HG03196 (cell line): ENCODE measurements around the gene RBM5.

Experiments used
- ATAC-seq: cut with Tn5 transposase; IDR thresholded peaks from one replicate; pipeline ENCODE4 v1.9.1; 2021; ENCODE audit not compliant: unreplicated experiment

The RBM5 gene

DNA sequence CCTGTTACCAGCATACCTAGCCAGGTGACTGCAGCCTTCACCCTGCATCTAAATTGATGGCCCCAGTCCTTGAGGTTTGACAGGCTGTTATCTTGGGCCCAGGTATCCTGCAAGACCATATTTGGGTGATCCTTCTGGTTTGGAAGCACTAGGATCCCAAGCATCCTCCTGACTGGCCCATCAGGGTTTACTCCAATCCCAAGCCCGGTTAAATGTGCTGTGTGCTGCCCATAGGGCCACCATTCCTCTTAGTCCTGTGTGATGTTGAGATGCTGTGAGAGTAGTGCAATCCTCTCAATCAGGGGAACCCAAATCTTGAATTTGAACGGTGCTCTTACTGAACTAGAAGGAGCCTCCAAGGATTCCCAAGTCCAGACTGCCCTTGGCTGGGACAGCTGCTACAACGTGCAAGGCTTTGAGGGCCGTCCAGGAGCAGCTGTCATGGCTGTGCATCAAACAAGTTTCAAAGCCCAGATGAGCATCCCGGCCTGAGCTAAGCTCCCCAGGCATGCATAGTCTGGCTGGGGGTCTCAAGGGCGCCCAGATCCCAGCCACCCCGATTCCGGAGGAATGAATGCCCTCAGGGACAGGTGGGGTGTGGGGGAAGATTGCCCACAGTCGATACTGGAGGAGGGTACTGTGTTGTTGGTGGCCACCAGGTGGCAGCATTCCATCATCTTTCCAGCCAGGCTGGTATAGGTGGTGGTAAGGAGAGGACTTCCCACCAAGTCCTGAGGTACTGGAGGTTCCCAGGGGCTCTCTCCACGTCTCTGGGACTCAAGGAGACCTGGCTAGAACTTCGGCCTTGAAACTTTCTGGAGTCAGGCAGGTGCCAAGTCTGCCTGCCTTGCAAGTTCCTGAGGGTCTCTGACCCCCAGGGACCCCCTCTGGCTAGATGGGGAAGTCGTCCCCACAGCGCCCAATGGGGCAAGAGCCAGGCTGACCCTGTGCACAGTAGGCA, 32.6 kb downstream of the RBM5 start:
- no peak for ATAC-seq

DNA sequence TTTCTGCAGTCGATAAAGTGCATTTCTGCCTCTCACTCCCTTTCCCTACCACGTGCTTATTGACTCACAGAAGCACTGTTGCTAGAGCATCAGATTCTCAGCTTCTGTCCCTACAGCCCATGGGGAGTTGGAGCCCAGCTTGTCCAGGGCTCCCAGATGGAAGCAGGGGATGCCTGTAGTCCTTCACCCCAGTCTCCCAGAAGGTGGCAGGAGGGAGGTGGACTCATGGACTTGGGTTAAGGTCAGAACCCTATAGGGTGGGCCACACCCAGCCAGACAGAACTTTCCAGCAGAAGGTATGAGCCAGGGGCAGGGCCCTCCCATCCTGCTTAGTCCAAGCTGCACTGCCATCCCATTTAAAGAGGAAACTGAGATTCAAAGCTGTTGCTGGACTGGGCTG, 33.4 kb downstream of the RBM5 start:
- no peak for ATAC-seq

DNA sequence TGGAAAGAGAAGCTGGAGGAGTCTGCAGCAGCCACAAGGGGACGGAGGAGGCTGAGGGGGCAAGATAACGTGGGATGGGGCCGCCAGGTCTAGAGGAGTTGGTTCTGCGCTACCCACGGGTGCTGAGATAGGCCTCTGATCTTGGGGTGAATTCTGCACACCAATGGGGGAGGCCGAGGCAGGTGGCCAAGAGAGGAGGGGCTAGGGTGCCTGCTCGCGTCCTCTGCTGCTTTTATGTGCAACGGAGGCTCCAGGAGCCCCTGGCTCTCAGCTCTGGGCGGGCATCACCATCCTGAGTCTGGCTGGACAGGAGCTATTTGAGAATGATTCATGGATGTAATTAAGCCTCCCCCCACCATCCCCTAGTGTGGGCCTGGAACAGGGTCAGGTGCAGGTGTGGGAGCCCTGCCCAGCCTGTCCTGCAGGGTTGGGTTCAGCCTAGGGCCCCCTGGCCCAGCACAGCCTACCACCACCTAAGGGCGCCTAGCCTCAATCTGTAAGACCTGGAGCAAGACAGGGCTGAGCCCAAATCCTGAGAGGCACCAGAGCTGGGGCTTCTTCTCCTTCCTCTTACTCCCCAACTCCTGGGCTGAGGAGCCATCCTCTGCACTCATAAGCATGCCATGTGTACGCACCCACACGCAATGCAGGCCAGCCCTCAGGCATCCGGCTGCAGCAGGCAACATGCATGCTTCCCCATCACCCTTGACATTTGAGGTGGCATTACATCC, 34.1 kb downstream of the RBM5 start:
- ATAC-seq, result no peak

DNA sequence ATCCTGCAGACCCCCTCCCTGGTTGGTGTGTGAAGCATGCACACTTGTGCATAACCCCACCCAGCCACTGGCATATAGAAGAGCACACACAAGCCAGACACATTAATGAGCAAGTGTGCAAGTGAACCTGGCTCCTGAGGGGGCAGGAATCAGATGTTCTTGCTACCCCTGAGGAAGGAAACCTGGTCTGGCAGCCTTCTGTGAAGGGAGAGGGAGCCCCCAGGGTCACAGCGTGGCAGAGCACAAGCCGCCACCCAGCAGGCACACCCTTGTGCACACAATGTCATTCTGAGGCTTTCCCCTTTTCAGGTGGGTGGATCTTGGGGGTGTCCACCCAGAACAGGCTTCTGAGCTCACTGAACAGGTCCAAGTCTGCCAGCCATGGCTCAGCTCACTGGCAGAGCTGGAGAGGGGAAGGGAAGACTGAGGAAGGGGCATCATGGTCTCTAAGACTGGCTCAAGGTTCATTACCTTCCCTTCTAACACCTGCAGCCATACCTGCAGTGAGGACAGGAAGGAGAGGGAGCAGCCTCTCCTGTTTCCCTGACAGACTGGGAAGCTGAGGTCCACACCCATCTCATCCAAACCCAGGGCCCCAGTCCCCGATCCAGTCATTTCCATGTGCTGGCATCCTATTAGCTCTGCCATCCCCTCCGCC, 34.8 kb downstream of the RBM5 start:
- no peak for ATAC-seq

DNA sequence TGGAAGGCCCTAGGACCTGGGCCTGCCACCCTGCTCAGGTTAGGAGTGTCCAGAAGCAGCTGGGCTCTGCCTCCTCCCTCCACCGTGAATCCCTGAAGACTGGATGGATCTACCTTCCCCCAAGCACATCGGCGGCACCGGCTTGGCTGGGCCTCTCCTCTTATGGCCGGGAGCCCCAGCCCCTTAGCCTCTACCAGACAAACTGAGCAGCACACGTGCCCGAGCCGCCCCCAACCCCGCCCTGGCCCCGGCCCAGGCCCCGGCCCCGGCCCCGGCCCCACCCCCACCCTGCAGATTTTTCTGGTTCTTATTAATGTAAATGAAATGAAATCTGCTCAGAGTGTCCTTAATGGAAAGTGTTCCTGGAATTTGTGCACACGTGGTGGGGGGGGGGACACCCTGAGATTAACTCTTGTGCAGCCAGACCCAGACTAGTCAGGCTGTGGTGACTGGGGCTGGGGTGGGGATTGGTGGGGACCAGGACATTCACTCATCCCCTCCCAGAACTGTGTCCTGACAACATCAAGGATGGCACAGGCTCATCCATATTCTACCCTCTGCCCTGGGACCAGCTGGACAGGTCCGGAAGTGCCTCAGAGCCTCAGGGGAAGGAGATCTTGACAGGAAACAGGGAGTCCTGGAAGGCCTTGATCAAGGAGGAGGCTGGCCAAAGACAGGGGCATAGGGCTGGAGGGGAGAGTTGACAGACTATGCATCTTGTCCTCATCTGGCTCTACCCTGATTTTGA, 35.5 kb downstream of the RBM5 start:
- no peak for ATAC-seq

DNA sequence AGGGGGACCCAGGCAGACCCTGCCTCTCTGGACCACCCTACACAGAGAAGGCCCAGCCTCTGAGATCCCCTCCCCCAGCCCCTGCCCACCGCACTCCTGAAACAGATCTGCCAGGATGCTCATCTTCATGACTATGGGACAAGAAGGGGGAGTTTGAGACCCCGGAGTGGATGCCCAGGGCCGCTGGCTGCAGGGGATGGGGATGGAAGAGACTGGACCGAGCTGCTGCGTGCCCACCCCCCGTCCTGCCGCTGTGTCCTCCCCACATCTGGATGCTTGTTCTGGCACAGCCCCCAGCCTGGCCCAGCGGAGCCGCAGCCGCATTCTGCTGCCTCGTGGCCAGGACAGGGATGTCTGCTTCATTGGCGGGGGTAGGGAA, 36.1 kb downstream of the RBM5 start:
- ATAC-seq, result no peak

DNA sequence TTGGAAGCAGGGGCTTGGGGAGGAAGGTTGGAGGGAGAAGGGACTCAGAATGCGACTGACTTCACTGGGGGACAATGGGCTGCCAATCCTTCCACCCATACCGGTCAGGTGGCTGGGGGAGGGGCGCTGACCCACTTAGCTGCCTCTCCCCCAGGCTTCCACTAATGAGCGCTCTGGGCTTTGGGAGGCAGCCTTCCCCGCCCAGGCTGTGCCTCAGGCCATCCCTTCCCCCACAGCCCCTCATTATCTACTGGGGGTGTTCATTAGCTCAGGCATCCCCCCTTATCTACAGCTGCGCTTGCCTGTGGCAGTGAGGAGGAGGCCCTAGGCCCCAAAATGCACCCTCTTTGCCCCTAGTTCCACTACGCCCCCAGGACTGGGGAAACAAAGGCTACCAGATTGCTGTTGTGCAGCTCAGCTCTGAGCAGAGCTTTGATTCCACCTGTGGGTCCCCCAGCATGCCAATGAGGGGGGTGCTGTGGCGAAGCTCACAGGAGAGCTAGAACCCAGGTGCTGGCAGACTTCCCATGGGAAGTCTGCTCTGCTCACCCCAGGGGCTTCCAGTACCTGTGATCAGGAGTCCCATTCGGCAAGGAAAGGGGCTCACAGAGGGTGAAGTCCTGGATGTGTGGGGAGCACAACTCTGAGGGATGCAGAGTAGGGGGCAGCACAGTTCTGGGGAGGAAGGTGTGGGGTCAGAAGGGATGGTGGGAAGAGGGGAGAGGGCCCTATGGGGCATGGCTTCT, 37.0 kb downstream of the RBM5 start:
- no peak for ATAC-seq

DNA sequence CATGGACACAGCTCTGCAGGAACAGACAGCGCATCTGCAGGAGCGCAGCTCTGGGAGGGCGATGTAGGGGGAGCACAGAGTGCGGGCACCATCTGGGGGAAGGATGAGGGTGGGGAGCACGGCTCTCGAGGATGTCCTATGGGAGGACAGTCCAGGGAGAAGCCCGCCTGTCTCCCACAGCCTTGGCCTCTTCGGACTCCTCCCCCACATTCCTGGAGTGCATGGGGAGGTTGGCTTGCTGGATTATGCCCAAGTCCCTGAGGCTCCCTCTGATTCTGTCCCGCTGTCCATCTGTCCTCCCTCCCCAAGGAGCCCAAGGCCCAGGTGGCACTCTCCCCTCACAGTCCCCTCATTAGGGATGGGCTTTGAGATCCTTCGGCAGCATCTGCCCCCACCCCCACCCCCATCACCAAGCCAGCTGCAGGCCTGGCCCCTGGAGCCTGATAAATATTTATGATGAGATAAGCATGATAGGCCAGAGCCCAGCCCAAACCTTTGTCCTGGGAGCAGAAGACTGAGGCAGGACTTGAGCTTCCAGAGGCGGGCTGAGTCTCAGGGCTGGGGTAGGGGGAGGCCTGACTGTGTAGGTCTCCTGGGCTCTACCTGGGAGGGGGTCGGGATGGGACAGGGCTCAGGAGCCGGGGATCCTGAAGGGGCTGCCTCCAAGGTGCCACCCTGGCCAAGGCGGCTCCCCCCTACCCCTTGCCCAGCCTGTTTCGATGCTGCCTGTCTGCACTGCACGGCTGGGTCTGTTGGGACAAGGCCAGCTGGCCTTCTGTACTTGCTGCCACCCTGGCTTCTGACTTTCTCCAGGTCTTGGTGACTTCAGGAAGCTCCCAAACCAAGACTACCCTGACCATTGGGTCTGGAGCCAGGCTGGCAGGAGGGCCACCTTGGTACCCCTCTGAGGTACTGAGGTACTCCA, 37.8 kb downstream of the RBM5 start:
- ATAC-seq, result no peak

DNA sequence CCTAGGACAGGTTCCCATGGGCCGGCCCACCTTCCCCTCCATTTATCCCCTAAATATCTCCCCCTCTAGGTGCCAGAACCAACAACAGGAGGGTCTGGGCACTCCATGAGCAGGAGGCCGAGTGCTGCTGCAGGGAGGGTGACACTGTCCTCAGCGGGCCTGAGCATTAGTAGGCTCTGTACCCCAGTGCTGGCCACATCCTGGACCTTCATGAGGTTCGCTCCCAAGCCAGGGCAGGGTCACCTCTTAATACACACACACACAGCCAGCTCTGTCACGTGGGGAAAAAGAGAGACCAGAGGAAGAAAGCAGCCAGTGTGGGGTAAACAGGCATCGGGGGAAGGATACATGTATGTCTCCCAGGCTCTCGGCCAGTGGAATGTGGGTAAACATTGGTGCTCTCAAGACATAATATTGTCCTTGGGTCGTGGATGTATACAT, 38.6 kb downstream of the RBM5 start:
- no peak for ATAC-seq

DNA sequence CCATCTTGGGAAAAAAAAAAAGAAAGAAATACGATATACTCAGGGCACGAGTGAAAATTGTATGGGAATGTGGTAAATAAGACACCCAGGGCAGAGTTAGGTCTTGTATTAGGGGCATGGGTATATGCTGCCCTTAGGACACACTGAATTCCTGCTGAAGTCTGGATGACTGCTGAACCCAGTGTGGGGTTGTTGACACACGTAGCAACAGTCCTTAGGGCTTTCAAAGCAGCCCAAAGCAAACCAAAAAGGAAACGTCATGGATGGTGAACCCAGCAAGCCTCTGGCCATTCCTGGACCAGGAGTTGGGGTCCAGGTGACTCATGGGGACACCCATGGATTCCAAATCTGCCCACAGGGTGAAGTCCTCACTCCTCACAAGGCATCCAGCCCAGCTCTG, 39.3 kb downstream of the RBM5 start:
- ATAC-seq, result no peak

DNA sequence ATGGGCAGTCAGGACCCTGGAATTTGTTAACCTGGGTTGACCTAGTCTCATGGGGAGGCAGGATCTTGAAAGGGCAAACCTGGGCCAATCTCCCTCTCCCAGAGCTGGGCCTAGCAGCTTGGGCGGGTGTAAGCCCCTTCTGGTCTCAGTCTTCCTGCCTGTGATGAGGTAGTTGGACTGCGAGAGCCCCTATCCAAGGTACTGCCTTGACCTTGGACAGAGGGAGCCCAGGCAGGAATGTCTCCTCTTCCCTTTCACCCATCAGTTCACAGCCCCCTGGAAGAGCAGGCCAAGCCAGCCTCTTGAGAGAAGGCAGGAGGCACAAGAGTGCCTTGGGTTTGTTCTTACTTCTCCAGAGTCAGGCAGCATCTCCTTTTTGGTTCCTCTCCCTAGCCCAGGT, 41.7 kb downstream of the RBM5 start:
- ATAC-seq, result no peak

DNA sequence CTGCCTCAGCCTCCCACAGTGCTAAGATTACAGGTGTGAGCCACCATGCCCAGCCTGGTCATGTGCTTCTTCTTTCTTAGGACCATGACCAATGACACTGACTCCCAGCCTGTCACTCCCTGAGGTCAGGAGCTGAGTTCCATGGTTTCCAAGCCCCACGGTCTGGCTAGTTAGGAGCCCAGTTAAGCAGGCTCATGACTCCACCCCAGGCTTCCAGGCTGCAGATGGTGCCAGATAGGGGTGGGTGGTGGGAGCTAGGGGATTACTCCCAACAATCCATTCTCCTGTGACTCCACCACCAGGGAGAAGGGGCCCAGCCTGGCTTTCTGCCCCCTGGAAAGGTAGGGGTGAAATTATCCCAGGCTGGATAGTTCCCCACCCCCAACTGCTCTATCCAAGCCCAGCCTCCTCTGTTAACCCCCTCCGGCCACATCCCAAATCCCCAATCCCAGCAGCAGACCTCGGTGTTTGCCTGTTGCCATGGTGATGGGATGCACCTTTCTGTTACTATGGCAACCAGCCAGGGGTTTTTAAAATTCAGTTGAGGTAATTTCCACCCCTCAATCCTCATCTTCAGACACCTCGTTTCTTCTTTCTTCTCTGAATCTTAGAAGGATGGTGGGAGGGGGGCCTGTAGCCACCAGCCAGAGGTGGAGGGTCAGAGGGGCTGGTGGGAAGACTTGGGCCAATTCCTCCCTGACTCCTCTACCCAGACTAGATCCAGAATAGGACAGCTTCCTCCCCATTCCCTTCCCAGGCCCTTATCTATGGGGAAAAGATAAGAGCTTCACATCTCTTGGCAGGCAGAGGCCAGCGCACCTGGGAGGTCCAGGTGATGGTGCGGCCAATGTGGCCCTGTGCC, 43.9 kb downstream of the RBM5 start:
- no peak for ATAC-seq

DNA sequence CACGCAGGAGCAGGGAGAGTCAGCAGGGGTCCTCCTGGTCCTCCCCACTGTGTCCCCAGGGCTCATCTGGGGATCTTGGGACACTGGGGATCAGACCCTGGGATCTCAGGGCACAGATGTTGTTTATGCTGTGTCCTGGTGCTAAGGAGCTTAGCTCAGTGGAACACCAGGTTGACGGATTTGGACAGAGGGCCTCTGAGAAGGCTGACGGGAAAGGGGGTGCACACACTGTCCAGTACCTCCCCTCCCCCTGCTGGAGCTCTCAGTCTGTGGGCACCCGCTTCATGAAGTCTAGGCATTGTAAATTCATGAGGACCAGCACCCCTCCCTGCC, 44.5 kb downstream of the RBM5 start:
- ATAC-seq, result no peak

DNA sequence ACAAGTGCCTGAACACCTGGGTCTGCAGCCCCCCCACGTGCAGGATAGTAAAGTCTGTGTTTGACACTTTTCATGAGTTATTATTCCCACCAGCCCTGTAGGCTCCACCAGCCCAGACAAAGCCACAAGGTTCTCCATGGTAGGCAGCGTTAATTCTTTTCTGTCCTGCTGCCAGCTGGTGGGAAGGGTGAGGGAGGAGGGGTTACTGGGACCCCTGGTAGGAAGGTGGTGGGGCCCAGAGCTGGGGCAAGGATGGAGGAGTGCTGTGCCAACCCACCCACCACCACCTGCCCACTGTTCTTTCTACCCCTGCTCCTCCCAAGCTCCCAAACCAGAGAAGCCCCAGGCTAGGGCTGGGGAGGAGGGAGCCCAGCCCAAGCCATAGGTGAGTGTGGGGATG, 45.6 kb downstream of the RBM5 start:
- ATAC-seq, result no peak

DNA sequence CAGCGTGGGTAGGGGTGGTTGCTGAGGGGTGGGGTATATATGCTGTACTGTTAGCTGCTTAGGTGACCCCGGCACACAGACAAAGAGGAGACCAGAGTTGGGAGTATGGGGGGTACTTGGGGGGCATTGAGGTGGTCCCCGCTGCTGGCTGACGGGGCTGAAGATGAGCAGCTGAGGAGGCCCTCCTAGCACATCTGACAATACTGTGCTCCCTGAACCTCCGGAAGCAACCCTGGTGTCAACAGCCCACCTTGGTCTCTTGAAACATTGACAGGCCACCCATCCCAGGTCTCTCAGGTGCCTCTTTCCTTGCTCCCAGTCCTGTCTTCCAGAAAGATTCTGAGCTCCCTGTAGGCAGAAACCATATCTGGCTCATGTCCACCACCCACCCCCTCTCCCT, 47.2 kb downstream of the RBM5 start:
- ATAC-seq, result no peak

DNA sequence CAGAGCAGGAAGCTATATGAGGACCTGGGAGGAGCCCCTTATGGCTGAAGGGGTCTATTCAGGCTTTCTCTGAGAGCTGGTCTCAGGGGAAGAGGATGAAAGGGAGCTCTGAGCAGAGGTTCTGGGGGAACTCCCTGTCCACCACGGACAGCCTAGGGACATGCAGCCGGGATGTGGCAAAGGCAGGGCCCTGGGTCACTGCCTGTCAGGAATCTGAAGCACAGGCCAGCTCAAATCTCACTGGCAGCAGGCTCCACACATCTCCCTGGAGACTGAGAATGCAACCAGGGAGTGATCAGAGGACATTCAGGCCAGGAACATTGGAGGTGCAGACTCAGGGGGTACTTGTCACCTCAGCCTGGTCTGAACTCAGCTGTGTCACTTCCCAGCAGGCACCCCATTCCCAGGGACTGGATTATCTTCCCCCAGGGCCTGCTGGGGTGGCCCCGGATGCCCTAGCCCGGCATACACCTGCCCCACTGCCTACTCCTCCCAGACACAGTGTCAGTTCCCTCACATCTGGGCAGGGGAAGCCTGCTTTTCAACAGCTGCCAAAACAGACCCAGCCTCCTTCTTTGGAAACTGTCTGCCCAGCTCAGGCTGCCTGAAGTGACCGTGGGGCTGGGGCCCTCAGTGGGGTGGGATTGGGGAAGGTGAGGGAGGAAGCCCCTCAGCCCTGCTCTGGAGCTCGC, 48.1 kb downstream of the RBM5 start:
- ATAC-seq, result no peak

DNA sequence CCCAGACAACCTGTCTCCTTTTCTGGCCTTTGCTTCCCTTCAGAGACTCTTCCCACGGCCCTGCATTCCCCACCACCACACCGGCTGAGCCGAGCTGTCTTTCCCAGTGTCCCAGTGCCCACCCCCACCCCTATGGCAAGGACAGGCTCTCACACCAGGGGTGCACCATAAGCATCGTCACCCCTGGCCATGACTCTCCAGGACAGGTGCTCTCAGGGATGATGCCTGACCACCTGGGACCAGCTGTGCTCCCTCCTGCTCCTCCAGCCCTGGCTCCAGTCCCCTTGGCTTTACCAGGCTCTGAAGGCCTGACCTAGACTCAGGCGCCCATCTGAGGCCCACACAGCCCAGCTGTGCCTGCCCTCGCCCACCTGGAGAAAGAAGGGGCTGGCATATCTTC, 48.8 kb downstream of the RBM5 start:
- no peak for ATAC-seq
